Stimulated activated CD8-positive, alpha-beta memory T cell treated with anti-CD3 and anti-CD28 coated beads, Interleukin-4, amount 100 ng/mL, for 48 hours (primary cell): ENCODE data around the gene GLUD1.
A peak's percentile ranks its signal among the peaks of the same experiment; 100 is the strongest.
"Not testable (repeated sequence)": the region's sequence is repeated elsewhere in the genome, so short reads cannot be mapped to it uniquely, and the experiment has no call there.

ENCODE experiments used
- DNase-seq: peaks from one replicate; pipeline ENCODE4 v3.0.0-alpha.2; 2020

Gene GLUD1

DNA sequence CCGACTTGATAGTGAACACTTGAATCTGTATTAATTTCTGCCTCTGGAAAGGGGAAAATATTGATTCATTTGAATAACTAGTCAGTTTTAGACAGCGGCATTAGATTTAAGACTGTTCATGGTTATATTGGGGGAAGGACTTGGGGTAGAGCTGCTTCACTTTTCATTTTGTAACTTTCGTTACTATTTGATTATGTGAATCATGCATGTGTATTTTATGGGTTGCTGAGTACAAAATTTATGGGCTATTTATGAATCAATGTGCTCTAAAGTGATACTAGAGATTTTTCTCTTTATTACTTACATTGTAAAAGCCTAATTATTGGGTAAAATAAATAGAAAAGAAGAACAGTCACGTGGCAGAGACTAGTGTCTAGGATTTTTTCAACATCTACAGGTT is 4.9 kb downstream of the GLUD1 start:
- DNase-seq: no peak

DNA sequence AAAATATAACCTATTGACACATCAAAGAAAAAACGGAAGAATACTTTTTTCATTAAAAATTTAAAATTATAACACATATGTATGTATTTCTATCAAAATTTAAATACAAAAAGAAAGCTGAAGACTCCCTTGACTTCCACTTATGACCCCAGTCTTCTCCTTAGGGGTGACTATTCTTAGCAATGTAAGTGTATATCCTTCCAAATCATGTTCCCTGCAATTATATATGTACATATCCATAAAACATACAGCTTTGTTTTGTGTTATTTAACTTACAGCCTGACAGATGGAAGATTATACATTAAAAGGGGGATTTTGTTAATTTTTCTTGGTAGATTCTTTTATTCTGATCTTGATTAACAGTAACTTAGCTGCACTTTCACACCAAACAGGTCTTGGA is 9.1 kb downstream of the GLUD1 start:
- no peak for DNase-seq

DNA sequence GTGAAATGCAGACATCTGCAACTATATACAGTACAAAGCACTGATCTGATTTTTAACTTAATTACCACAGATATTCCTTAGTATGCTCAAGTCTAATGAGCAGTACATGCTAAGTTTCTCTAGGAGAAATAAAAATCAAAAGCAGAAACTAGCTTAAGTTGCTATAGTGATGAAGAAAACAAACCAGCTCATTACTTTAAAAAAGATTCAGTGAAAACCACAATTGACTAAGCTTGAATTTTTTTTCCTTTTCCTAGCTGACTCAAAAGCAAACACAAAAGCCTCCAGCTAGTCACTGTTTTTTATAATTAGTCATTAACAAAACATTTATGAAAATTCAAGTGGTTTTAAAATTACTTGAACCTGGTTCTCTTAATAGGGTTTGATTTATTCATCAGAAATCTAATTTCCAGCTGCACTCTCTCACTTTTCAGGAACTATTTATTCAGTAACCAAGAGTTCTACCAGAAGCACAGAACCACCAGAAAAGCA is 10.3 kb downstream of the GLUD1 start:
- not testable (repeated sequence) for DNase-seq

DNA sequence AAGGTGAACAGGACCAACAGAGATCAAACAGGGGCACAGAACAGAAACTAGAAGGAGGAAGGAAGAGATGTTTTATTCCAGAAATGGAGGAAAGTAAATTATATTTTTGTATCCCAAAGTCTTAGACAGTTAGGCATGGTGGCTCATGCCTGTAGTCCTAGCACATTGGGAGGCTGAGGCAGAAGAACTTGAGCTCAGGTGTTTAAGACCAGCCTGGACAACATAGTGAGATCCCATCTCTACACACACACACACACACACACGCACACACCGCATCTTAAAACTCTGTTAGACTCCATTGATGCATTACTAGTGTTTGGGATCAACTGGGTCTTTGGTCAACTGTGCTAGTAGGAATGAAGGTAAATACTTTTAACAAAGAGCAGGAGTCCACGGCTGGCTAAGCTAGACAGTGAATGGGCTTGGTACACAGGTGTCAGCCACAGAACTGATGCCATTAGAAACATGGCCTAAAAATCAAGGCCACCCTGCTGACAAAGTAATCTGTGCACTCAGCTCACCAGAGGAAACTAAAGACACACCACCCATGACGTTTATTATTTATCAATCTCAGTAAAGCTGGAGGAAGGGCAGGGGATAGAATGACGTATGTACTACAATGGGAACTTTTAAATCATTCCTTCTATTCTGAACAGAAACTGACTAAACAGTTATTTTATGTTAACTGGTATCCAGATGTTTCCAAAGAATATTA is 10.9 kb downstream of the GLUD1 start:
- DNase-seq: peak; percentile 40

DNA sequence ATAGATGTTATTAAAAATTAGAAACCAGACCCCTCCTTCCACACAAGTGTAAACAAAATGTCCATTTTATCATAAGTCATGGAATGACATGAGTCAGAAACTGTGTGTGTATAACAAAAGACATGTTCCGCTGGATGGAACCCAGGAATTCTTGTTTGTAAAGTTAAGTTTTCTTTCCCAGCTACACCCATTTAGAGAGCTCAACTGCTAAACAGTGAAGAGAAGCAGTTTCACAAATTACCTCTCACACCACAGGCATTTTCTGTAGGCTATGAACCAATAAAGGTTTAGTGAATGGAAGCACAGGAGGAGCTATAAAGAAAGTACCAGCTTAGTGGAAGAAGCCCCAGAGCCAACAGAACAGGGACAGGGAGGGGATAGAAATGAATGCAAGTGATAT is 12.4 kb downstream of the GLUD1 start:
- not testable (repeated sequence) for DNase-seq

DNA sequence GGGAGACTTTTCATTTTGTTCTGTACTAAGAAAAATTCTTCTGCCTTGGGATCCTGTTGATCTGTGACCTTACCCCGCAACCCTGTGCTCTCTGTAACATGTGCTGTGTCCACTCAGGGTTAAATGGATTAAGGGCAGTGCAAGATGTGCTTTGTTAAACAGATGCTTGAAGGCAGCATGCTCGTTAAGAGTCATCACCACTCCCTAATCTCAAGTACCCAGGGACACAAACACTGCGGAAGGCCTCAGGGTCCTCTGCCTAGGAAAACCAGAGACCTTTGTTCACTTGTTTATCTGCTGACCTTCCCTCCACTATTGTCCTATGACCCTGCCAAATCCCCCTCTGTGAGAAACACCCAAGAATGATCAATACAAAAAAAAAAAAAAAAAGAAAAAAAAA is 13.1 kb downstream of the GLUD1 start:
- DNase-seq: not testable (repeated sequence)

DNA sequence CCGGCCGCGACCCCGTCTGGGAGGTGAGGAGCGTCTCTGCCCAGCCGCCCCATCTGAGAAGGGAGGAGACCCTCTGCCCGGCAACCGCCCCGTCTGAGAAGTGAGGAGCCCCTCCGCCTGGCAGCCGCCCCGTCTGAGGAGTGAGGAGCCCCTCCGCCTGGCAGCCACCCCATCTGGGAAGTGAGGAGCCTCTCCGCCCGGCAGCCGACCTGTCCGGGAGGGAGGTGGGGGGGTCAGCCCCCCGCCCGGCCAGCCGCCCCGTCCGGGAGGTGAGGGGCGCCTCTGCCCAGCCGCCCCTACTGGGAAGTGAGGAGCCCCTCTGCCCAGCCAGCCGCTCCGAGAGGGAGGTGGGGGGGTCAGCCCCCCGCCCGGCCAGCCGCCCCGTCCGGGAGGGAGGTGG is 14.0 kb downstream of the GLUD1 start:
- not testable (repeated sequence) for DNase-seq

DNA sequence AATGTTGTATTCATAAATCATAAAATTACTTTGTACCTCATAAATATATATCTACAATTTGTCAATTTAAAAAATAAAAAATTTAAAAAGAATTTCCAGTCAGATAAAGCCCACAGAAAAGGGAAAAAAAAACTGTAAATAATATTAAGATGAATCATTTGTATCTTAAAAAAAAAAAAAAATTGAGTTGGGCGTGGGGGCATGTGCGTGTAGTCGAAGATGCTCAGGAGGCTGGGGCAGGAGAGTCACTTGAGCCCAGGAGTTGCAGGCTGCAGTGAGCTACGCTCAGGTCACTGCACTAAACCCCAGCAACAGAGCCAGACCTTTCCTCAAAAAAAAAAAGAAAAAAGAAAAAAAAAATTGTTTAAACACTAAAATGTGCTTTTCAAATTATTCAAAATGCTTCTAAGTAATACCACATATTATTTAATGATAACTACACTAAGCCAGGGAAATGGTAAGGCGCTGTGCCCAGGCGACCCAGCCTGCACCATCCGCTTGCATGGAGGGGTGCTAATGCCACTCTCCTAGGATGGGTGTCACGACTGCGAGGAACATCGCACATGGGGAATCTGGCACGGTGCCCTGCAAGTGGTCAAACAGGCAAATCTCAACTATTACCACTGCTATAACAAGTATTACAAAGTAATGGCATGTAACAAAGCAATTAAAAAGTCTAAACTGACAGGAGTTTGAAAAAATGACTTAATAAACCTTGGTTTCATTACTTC is 15.4 kb downstream of the GLUD1 start:
- no peak for DNase-seq

DNA sequence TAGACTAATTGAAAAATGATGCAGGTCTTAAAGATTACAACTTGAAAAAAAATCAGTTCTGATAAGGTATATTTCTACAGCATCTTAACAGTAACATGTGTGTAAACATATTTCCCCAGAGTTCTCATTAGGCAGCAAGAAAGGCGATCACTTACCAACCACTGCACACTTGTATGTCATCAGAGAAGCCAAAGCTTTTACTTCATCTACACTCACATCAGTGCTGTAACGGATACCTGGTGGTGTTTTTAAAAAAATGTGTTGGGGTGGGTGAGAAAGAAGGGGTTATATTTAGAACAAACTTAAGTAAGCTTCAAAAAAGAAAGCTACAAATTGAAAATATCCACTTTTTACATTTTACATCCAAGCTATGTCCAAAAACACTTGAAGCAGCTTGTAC is 18.2 kb downstream of the GLUD1 start:
- not testable (repeated sequence) for DNase-seq

DNA sequence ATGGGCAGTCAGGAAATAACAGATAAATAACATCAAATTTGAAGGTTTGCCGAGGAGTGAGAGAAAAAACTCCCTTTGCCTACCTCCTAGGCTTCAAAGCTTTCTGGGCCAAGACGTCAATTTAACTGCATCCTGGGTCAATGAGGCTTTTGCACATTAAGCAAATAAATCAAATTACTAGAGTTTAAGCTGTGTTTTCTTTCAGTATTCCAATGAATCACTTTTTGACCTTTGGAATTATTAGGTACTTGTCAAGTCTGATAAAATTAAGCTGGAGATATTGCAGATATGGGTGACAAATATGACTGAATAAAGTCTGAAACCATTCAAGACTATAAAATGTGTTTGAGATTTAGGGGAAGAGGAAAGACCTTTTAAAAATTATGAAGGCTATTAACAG is 22.2 kb downstream of the GLUD1 start:
- no peak for DNase-seq

DNA sequence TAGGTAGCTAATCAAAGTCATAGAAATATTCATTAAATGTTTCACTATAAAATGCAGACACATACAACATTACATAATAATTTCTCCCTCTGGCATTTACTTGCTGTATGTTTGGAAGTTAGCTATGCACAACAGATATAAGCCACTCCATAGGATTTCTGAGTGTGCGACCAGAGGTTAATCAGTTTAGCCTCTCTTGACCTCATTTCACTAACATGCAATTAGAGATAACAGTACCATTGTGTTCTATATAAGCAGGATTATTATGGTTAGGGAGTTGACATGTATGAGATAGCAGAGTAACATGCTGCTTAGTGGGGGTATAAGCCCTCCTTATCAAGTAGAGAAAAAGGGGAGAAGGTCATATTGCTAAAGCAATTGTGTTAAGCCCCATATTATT is 26.4 kb downstream of the GLUD1 start:
- no peak for DNase-seq

DNA sequence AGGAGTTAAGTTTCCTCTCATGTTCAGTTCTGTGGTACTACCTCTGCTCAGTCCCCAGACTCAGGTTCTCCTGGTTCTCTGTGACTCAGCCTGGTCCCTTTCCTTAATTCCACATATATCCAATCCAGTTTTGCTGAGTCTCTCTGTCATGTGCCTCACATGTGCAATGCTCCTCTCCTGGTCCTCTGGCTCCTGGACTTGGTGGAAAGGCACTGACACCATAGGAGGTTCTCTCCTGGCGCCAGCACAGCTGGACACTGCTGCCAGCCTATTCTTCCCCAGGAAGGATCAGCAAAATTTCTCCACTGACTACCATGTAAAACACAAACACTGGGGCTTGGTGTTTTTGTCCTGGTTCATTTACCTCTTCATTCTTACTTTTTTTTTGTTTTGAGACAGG is 27.8 kb downstream of the GLUD1 start:
- no peak for DNase-seq

DNA sequence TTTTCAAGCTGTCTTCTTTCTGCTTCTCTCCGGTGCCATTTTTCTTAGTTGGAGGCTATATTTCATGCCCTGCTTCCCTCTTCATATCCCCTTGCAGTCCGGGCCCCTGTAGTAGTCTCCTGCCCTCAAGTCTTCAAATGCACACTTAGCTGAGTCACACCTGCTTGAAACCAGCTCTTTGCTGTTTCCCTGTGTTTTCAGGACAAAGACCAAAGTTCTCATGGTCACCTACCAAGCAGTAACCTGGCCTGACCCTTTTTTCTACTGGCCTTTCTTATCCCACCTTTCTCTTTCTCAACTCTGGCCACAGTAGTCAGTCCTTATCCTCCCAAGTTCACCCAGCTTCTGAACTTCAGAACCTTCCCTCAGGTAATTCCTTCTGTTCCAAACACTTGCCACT is 28.5 kb downstream of the GLUD1 start:
- no peak for DNase-seq

DNA sequence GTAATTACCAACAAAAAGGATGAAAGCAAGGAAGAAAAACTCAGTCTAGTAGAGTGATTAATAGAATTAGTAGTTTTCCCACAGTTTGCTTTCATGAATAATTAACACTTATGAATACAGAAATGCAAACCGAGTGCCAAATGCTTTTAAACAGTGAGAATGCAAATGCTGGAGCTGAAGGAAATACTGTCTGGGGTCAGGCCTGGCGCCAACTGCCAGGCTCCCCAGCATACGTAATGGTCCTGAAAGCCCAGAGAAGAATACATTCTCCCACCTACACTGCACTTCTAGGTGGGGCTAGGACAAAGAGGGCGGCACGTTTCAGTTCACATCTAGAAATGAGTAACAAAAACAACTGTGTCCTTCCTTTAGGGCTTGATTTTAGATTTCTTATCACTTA is 30.0 kb downstream of the GLUD1 start:
- no peak for DNase-seq

DNA sequence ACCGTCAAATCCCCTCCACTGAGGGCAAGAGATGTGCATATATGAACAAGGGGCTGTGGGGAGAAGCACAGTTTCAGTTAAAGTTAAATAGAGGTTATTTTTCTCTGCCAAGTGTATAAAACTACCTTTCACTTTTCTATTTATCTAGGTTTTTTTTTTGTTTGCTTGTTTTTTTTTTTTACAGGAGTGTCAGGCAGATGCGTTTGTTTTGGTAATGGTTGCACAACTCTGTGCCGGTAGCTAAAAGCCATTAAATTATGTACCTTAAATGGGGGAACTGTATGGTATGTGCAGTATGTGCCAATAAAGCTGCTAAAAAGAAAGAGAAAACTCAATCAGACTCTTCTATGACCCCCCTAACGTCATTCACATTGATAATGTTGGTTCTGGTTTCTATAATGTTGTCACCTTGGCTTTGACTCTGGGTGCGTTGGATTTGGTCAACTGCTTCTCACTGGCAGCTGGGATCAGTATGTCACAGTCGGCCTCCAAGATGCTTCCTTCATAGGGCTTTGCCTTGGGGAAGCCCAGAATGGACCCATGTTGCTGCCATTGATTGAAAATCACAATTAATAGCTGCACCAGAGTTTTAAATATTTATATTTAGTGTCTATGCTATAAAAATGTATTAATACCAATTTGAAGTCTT is 34.2 kb downstream of the GLUD1 start:
- DNase-seq: no peak

DNA sequence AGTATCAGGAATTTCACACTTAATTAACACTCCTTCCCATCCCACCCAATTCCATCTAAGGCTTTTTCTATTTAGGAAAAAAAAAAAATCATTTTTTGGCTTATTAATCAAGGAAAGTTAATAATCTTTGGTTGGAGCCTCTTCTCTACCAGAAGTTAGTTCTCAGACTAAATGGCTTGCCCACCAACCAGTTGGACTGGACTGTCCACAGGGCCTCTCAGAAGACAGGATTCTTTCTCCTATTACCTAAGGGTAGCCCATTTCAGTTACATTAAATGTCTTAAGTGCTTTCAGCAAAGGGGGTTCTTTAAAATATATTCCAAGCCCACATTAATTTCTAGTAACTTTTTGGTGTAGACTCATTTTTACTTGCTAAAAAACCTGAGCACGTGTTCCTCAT is 35.2 kb downstream of the GLUD1 start:
- DNase-seq: no peak

DNA sequence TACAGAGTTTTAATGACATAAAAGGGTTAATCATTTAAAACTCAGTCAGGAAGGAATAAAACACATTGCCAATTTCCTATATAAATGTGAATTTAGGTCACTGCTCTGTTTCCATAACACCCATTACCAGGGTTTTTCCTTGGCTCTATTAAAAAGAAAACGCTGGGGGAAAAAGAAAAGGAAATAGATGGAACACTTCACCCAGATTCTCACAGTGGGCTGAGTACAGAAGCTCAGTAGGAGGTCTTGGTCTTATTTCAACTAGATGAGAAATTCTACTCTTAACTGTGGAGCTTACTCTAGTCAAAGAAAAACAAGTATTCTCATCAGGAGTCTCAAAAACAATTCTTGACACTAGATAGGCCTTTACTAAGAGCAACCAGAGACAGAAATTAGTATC is 36.5 kb downstream of the GLUD1 start:
- DNase-seq: no peak

DNA sequence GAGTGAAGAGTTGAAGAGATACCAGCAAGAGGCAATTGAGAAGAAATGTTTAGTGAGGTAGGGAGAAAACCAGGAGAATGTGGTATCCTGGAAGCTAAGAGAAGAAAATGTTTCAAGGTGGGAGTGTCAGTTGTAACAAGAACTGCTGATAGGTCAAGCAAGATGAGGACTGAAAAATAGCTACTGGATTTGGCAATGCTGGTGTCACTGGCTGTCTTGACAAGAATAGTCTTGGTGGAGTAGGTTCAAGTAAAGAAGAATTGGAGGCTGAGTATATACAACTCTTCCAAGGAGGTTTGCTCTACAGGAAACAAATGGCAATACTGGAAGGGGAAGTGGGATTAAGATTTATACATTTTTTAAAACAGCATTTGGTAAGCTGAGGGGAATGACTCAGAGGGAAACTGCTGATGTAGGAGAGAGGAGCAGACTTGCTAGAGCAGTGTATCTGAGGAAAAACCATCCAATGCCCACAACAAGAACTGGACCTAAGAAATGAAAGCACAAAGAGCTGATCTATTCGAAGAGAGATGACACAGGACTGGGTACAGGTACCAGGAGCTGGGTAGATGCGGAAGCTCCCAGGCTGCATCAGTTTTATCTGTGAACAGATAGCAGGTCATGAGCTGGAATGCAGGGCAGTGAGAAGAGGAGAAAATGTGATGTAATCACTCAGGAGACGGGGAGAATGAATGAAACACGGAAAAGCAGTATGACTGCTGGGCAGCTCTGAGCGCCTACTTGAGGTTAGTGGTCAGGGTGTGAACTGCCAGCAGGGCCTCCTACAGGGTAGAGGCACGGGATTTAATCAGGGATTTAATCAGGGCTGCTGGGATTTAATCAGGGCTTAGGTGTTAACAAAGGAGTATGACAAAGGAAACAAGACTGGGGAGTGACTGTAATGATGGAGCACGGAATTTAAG is 40.0 kb downstream of the GLUD1 start:
- DNase-seq: peak; percentile 29

DNA sequence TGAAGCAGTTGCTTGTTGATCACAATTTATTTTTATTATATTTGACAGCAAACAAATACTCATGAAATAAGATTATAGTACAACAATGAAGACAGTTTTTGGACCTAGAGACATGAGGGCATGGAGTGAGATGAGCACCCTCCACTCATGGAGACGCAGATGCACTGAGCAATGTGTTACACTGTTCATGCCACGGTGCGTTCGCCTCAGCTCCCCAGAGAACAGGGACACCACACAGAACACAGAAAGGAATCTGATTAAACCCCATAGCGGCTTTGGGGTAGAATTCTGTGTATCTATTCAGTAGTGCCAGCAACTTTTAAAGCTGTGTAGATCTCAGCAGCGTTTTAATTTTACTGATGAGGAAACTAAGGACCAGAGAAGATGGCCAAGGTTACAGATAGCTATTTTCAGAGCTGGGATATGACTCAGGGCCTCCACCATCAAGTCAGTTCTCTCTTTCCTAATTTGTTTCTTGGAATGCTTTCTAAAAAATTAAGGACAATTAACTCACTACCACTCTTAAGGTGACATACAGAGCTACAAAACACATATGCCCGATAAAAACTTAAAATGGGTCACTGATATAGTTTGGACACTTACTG is 41.0 kb downstream of the GLUD1 start:
- no peak for DNase-seq

DNA sequence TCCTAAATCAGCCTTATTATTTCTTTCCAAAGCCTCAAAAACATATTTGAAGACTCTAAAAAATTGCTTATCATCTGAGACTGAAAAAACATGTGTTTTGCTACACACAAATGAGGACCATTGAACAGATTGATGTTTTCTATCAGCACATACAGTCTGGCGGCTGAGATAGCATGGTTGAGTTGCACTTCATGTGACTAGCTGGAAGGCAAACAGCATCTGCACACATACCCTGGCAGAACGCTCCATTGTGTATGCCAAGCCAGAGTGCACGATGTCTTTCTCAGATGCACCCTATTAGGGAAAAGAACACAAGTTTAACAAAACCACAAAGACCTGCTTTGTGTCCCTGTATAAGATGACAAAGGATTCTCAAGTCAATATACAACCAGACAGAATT is 41.5 kb downstream of the GLUD1 start:
- DNase-seq: no peak

DNA sequence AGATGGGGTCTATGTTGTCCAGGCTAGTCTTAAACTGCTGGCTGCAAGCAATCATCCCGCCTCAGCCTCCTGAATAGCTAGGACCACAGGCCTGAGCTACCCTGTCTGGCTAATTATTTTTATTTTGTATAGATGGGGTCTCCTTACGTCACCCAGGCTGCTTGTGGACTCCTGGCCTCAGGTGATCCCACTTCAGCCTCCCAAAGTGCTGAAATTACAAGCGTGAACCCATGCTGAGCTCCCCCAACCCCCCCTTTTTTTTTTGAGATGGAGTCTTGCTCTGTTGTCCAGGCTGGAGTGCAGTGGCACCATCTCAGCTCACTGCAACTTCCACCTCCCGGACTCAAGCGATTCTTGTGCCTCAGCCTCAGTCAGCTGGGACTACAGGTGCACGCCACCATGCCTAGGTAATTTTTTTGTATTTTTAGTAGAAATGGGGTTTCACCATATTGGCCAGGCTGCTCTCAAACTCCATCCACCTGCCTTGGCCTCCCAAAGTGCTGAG is 49.2 kb downstream of the GLUD1 start:
- DNase-seq: no peak

DNA sequence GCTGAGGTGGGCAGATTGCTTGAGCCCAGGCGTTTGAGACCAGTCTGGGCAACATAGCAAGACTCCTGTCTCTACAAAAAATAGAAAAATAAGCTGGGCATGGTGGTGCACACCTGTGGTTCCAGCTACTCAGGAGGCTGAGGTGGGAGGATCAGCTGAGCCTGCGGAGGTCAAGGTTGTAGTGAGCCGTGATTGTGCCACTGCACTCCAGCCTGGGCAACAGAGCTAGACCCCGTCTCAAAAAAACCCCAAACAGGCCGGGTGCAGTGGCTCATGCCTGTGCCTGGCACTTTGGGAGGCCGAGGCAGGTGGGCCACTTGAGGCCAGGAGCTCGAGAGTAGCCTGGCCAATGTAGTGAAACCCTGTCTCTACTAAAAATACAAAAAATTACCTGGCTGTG is 51.1 kb downstream of the GLUD1 start:
- DNase-seq: not testable (repeated sequence)
